ENCODE measurements around the gene TTR. TPM values are rescaled to one million over a fixed set of nuclear protein-coding genes. Genes with fewer than 3 reads are reported as not detected.
A peak's percentile ranks its signal among the peaks of the same experiment; 100 is the strongest.

Gene TTR
- polyA plus RNA-seq (ENCODE audit: insufficient read length in 4 of 4), result under 1 TPM; 0.25 to 0.76 (median 0.33) TPM

DNA sequence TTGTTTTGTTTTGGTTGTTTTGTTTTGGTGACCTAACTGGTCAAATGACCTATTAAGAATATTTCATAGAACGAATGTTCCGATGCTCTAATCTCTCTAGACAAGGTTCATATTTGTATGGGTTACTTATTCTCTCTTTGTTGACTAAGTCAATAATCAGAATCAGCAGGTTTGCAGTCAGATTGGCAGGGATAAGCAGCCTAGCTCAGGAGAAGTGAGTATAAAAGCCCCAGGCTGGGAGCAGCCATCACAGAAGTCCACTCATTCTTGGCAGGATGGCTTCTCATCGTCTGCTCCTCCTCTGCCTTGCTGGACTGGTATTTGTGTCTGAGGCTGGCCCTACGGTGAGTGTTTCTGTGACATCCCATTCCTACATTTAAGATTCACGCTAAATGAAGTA is at the start of gene TTR:
Gene TTR (plus strand): TSS at position 250 of the 400 bp plus-strand sequence. CDS start 26 bp downstream, at position 276.
- no peak for DNase-seq (ENCODE audit: low read depth in 4 of 4, low spot score in 3 of 4)

DNA sequence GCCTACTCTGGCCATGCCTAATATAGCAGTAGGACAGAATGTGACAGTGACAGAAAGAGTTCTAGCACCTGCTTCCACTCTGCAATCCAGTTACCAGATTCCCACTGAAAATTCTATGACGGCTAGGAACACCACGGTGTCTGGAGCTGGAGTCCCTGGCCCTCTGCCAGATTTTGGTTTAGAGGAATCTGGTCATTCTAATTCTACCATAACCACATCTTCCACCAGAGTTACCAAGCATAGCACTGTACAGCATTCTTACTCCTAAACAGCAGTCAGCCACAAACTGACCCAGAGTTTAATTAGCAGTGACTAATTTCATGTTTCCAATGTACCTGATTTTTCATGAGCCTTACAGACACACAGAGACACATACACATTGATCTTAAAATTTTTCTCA is 45.2 kb upstream of the TTR start:
- DNase-seq (ENCODE audit: low read depth in 4 of 4, low spot score in 3 of 4), result no peak

DNA sequence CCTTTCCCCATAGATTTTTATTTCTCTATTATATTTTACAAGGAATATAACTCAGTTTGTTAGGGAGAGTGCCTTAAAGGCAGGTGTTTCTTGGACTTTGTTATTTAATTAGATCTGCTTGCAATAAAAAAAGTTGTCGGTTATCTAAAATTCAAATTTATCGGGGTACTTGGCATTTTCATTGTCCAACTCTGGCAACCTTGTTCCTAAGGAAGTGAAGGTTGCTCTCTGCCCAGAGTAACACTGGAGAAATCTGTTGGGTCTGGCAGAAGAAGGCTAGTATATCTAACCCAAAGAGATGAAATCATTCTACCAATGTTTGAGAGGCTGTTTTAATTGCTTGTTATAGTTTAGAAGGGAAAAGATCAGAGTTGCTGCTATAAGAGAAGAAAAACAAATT is 42.8 kb upstream of the TTR start:
- DNase-seq (ENCODE audit: low read depth in 4 of 4, low spot score in 3 of 4), result no peak

DNA sequence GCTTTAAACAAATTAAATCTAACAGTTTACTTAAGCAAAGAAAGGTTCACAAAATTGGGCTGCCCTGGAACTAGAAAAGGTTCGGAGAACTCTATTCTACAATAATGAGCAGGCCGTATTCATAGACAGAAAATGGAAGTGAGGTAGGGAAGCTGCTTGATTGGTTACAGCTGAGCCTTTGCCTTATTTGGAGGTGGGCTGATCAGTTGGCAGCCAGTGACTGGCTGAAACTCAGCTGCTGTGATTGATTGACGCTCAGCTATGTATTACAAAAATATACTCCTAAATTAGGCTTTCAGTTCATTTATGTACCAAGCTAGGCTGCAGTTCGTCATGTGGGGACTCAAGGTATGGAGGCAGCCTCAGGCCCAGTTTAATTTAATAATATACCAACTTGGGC is 42.3 kb upstream of the TTR start:
- DNase-seq (ENCODE audit: low read depth in 4 of 4, low spot score in 3 of 4), result no peak

DNA sequence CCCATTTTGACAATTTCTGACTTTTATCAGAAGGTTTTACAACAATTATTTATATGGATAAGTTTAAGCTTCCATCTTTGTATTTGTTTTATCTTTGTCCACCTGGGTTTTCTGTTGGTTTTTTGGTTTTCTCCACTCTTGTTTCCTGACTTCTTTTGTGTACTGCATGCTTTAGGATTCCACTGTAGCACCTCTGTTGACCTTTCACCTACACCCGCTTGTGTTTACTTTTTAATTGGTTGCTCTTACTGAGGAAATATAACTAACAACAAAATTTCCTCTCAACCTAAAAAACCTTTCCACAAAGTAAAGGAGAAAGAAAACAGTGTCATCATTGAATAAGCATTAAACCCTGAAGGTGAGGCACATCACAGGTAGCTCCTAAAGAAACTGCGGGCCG is 39.8 kb upstream of the TTR start:
- DNase-seq (ENCODE audit: low read depth in 4 of 4, low spot score in 3 of 4), result no peak

DNA sequence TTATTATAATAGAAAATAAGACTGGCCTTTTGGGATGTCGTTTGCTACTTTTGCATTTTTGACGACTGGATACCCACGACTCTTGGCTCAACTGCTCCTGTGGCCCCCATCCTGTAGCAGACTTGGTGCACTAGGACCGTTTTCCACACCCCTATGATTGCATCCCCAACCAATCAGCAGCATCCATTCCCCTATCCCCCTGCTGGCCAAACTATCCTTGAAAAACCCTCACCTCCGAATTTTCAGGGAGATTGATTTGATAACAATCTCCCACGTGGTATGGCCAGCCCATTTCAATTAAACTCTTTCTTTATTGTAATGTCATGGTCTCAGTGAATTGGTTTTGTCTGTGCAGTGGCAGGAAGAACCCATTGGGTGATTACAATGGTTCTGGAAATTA is 37.9 kb upstream of the TTR start:
- no peak for DNase-seq (ENCODE audit: low read depth in 4 of 4, low spot score in 3 of 4)

DNA sequence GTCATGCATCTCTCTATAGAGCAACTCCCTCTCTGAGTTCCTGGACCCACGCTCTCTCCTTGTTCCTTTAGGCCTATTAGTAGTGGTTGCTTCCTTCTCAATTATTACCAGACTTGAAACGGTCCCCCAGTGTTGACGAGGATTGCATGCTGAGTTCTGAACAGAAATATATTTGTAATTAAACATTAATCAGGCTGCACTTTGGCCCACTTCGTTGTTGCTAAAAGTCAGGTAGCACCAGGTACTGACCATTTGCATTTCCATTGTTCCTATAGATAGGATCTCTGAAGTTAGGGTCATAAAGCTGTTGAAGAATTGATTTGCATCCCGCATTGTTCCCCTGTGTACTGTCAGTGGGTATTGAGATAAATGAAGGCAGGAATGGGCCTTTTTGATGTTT is 36.9 kb upstream of the TTR start:
- DNase-seq (ENCODE audit: low read depth in 4 of 4, low spot score in 3 of 4), result no peak

DNA sequence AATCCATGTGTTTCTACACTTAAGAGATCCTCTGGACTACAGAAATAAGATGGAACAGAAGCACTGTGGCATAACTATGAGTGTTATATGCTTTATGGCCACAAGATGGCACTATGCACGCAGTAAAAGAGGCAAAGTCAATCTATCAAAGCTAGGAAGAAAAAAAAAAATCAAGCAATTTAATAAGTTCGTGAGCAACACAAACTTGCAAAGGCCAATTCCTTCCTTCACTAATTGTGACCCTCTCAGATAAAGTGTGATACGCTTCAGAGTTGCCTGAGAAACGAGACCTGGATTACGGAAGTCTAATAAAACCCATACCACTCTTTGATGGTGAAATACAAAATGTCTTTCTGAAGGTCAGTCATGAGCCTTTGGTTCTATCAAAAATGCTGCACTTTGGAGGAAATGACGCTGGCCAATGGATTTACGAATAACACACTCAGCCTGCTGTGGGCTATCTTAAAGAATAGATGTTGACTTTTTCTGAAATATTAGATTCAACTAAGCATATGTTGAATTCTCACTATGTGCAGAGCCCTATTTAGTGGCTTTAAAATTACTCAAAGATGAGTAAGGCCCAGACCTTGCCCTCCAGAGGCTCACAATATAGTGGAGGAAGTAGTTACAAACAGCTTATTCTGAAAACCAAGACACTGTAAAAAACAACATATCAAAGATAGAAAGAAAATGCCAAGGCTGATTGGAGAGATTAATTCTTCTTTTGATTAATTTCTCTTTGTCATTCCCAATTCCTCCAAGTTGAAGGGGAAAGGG is 35.5 kb upstream of the TTR start:
- DNase-seq (ENCODE audit: low read depth in 4 of 4, low spot score in 3 of 4), result peak; percentile 44 to 60 (median 52)

DNA sequence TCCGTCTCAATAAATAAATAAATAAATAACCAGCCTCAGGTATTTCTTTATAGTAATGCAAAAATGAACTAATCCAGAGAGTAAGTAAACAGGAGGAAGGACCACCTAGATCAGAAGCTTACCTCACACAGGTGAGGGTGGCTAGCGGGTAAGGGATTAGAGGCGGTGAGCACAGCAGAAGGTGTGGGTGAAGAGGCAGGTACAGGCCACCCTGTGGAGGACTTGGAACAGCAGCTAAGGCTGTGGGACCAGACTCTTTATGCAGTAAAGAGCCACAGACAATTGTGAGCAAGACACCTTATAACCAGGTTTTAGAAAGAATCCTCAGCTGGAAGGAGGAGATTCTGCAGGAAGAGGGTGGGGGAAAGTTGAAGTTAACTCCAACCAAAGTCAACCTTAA is 34.2 kb upstream of the TTR start:
- no peak for DNase-seq (ENCODE audit: low read depth in 4 of 4, low spot score in 3 of 4)

DNA sequence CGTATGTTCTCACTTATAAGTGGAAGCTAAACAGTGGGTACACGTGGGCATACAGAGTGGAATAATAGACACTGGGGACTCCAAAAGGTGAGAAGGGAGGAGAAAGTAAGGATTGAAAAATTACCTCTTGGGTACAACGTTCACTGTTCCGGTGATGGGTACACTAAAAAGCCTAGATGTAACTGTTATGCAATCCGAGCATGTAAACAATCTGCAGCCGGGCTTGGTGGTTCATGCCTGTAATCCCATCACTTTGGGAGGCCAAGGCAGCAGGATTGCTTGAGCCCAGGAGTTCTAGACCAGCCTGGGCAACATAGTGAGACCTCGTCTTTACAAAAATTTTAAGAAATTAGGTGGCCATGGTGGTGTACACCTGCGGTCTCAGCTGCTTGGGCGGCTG is 33.1 kb upstream of the TTR start:
- DNase-seq (ENCODE audit: low read depth in 4 of 4, low spot score in 3 of 4), result no peak

DNA sequence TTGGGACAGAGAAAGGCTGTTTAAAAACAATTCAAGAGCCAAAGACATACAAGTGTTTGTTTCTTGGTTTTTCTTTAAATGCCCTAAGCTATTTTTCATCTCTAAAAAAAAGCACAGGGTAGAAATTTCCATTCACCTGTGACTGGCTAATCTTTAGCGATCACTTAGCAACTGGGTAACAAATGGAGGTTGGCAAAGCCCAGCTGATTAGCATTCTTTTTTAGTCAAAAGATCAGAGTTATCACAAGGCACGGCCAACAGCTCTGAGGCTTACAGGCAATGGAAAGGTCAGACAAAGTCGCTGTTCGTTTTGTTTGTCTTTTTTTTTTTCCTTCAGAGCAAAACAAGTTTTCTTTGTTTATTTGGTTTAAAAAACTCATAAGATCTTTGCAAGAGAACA is 29.0 kb upstream of the TTR start:
- DNase-seq (ENCODE audit: low read depth in 4 of 4, low spot score in 3 of 4), result no peak

DNA sequence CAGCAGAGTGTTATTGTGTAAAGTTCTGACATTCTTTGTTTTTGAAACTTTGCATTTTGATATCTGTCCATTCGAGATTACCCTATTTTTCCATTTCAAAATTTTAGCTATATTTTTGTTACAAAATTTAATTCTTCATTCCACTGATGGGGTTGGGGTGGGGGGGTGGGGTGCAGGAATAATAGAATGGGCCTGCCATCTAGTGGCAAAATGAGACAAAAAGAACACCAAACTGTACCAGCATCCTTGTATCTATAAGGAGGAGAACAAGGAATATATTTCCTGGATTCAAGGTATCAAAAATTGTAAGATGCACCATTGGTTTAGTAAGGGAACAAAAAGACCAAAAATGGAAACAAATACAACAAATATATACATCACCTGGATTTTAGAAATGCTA is 27.9 kb upstream of the TTR start:
- DNase-seq (ENCODE audit: low read depth in 4 of 4, low spot score in 3 of 4), result no peak

DNA sequence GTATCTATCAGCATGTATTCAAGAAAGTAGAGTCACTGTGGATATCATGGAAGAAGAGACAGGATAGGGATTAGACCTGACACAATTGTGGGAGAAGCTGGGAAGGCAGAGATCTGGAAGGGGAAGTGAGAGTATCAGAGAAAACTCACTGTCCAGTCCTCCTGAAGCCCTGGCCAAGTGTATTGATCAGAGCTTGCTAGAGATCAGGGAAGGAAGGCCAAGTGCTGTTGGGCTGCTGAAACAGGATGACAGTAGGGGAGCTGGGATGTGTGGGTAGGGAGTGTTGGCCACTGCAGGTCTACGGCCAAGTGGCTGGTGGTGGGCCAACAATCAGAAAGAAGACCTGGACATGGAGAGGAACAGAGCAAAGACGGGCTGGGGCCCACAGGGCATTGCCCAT is 26.3 kb upstream of the TTR start:
- no peak for DNase-seq (ENCODE audit: low read depth in 4 of 4, low spot score in 3 of 4)

DNA sequence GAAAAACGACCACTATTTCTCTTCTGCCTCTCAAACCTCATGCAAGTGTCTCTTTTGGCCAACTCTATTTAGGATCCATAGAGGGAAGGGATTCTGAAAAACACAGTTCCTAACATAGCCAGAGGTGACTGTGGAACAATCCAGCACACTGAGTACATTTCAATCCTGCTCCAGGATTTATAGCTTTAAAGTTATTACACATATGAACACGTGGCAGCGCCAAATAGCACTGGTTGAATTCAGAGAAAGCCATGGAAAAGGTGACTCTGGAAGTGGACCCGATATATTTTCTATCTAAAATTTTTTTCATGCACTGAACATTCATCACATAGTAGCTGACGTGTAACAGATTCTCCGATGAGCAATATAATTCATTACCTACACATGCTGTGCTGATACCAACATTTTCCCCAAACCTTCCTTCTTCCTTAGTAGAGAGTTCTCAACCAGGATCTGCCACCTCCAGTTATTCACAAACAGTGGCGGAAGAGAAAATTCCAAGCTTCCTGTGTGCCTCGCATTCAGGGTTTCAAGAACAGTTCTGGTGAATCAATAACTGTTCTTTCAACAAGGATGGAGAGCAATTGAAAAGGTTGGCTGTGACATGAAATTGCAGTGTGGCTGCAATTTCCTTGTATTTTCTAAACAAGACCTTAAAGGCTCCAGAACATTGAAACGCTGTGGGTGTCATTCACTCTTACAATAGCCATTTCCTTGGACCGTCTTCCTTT is 25.7 kb upstream of the TTR start:
- no peak for DNase-seq (ENCODE audit: low read depth in 4 of 4, low spot score in 3 of 4)

DNA sequence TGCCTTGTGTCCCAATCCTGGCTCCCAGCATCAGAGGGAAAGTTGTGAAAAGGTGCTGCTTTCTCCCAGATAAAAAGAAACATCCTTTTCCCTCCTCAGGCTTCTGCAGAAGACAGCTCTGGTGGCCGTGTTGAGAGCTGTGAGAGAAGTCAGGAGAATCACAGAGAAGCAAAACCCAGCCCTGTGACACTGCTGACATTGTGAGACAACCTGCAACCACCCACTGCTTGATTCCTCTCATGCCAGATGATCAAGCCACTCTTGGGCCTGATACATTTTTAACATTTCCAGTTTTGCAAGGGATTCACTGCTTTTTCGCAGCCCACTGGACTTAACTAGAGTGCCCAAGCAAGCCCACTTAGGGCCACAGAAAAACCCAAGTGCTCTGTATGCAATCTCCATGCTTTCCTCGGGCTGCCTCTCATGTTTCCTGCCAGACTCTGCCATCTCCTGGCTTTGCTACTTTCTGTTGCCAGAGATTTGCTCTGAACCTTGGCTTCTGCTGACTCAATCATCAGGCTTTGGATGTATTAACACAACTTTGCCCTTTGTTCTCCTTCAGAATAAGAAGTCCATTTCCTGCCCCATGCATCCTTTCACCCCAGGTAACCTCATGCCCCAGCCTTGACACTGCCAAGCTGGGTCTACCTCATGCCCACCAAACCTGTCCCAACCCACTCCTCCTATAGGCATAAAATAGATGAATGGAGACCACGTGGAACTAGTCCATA is 24.9 kb upstream of the TTR start:
- no peak for DNase-seq (ENCODE audit: low read depth in 4 of 4, low spot score in 3 of 4)

DNA sequence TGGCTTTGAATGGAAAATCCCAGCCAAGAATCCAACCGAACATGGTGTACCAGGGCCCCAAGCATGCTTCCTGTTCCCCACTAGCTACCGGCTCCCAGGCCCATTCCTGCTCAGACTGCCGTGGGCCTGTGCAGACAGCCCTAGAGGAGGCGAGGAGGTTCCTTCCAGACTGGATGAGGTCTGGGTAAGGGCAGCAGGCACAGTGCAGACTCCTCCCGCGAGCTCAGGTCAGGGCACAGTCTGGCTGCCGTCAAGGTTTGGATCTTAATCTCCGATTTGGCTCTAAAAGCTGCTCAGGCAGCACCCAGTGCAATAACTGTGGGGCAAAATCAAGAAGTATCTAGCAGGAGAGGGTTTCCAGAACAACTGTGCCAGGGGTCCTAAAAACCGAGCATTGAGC is 19.3 kb upstream of the TTR start:
- DNase-seq (ENCODE audit: low read depth in 4 of 4, low spot score in 3 of 4), result no peak

DNA sequence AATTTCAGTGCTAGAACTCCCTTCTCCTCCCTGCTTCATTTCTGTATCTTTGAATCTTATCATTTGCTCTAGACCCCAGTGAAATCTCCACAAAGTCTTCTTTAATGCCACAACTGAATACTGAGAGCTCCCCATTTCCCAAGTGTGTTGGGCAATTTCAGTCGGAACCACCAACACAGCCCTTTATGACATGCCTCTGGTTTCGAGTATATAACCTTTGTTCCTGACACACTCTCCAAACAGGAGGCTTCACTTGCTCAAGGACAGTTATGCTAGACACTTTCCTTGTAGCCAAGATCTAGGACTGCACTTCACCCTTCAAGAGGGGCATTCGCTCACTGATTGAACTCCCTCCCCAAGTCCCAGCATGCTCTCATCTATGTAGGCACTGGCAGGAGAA is 18.6 kb upstream of the TTR start:
- no peak for DNase-seq (ENCODE audit: low read depth in 4 of 4, low spot score in 3 of 4)

DNA sequence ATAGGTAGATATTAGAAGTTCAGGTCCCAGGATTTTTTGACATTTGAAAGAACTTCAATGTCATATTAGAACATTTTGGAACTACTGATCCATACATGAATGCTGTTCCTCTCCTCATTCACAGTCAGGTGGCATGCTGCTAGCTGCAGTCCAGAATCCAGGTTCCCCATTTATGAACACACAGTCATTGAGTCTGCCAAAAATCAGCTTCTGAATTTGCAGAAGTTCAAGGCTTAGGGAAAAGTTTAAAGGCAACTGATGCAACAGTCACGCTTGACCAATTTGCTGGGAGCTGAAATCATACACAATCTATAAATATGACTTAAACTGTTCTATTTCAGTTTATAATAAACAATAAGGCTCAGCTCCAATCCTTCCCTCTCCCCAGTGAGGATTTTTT is 17.3 kb upstream of the TTR start:
- no peak for DNase-seq (ENCODE audit: low read depth in 4 of 4, low spot score in 3 of 4)

DNA sequence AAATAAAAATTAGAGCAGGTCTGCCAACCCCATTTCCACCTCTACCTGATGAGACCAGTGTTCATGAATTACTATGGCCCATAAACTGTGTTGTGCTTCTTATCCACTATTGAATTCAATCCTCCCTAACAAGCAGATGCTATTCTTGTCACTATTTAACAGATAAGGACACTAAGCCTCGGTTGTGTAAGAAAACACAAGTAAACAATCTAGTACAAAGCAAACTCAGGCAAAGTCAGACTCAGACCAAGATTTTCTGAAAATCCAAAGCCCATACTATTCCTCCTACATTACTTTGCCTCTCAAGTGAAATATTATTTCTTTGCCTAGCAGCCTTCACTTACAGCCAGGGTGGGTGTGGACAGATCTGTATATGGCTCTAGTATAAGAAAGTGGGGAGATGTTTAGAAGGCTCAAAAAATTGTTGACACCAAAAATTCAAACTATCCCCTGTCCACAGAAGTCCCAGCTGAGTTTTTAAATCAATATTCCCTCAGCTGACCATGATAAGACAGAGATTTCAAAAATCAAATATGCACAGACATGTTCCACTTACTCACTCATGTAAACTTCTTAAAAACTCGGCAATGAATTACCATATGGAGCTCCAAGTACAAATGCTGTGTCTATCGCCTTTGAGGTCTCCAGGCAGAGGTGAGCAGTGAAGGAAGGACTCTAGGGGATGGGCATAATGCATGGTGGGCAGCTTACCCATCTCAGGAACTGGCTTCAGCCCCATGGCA is 16.0 kb upstream of the TTR start:
- DNase-seq (ENCODE audit: low read depth in 4 of 4, low spot score in 3 of 4), result no peak

DNA sequence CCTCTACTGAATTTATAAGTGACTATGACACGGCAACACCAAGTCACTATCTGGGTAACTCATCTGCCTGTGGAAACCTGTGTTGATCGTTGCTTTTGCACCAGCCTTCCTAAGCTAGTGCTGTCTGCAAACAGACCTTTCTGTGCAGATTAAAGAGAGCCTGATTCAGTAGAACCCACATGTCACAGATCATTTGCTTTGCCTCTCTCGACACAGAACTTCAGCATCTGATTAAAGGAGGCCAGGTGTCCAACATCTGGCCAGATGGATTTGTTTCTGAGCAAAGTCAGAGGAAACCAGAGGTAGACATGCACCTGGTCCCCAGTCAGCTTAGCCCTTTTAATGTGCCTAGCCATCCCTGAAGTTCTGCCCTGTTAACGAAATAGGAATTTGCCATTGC is 15.0 kb upstream of the TTR start:
- DNase-seq (ENCODE audit: low read depth in 4 of 4, low spot score in 3 of 4), result no peak

DNA sequence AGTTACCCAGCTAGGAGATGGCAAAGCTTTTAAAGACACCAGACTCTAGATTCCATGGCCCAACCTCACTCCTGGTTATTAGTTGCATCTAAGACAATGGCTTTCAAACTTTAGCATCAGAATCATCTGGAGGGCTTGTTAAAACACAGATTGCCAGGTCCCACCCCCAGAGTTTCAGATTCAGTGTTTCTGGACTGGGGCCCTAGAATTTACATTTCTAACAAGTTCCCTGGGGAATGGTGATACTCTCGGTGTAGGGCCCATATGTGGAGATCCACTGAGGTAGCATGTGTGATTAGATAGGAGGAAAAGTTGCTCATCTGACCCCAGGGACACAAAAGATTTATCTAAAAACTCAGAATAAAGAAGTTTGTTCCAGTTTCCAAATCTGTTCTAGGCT is 14.5 kb upstream of the TTR start:
- DNase-seq (ENCODE audit: low read depth in 4 of 4, low spot score in 3 of 4), result no peak

Data from right renal pelvis (tissue), 4 donors.